ENCODE results near the gene ERCC2. TPM values are rescaled to one million over a fixed set of nuclear protein-coding genes. Genes with fewer than 3 reads are reported as not detected.
"Not testable (repeated sequence)": the region's sequence is repeated elsewhere in the genome, so short reads cannot be mapped to it uniquely, and the experiment has no call there.

Gene ERCC2
- total RNA-seq, 1 donor from 2014 or later: 67.3 TPM

DNA sequence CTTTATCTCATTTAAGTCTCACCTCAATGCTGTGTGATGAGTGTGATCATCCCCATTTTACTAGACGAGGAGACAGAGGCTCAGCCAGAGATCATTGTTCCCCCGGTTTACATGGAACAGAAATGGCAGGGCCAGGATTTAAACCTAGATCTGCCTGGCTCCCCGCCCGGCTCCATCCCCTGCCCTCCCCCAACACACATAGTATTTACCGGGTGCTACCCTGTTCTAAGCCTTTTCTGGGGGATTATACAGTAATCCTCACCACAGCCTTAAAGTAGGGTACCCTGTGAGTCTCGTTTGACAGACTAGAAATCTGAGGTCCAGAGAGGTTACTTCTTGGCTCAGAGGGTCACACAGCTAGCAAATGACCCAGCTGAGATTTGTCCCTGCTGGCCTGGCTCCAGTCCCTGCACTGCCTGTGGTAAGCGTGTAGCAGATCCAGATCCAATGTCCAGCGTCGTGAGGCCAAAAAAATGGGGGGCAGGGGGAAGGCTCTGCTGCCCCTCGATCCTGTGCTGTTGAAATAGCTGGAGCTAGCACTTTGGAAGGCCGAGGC is 33.6 kb downstream of the ERCC2 start:
- Mint-ChIP-seq H3K27ac (ENCODE audit: unreplicated experiment) (no peak overlapping the region), H3K27me3 (ENCODE audit: low read depth) (peaks cover 29% of the 10 kb centered on the region), H3K4me1 (peaks cover 8% of the 10 kb centered on the region), H3K36me3 (ENCODE audit: low read depth) (no peaks in the 10 kb centered on the region), H3K9me3 (no peaks in the 10 kb centered on the region), H3K4me3 (no peak overlapping the region)
- TF ChIP-seq, protein P1, sequence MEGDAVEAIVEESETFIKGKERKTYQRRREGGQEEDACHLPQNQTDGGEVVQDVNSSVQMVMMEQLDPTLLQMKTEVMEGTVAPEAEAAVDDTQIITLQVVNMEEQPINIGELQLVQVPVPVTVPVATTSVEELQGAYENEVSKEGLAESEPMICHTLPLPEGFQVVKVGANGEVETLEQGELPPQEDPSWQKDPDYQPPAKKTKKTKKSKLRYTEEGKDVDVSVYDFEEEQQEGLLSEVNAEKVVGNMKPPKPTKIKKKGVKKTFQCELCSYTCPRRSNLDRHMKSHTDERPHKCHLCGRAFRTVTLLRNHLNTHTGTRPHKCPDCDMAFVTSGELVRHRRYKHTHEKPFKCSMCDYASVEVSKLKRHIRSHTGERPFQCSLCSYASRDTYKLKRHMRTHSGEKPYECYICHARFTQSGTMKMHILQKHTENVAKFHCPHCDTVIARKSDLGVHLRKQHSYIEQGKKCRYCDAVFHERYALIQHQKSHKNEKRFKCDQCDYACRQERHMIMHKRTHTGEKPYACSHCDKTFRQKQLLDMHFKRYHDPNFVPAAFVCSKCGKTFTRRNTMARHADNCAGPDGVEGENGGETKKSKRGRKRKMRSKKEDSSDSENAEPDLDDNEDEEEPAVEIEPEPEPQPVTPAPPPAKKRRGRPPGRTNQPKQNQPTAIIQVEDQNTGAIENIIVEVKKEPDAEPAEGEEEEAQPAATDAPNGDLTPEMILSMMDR (conservative IDR thresholded peaks at IDR 0.05): no peak
- no peak for DNase-seq (ENCODE audit: low read depth, low spot score)

DNA sequence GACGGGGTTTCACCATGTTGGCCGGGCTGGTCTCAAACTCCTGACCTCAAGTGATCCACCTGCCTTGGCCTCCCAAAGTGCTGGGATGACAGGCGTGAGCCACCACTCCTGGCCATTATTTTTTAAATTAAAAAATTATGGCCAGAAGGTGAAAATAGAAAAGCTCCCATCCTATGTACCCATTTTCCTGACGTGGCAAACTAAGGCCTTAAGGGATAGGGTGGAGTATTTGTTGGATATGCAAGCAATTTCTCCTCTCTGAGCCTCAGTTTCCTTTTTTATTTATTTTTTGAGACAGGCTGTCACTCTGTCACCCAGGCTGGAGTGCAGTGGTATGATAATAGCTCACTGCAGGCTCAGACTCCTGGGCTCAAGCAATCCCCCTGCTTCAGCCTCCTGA is 35.5 kb downstream of the ERCC2 start:
- not testable (repeated sequence) for H3K36me3 Mint-ChIP-seq (ENCODE audit: low read depth); H3K4me1 Mint-ChIP-seq; DNase-seq (ENCODE audit: low read depth, low spot score); H3K27ac Mint-ChIP-seq (ENCODE audit: unreplicated experiment); H3K4me3 Mint-ChIP-seq; H3K9me3 Mint-ChIP-seq
- peaks cover 24% of the 10 kb centered on the region for H3K27me3 Mint-ChIP-seq (ENCODE audit: low read depth)

DNA sequence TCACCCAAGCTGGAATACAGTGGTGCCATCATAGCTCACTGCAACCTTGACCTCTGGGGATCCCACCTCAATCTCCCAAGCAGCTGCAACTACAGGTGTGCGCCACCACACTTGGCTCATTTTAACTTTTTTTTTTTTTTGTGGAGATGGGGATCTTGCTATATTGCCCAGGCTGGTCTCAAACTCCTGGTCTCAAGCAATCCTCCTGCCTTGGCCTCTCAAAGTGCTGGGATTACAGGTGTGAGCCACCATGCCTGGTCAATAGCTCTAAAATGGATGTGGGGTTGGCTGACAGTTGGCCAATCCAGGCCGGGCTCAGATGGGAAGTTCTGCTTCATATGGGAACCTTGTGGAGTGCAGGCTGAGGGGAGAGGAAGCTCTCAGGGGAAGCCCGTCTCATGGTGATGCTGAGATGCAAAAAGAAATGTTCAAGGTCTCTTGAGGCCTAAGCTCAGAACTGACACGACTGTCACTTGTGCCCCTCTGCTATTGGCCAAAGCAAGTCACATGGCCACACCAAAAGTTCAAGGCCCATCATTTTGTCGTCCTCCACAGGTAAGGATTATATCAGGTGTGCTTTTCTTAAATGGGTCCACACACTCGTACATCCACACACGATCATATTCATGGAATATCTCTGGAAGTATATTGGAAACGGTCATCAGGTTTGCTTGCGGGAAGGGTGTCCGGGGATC is 36.6 kb downstream of the ERCC2 start:
- Mint-ChIP-seq H3K27ac (ENCODE audit: unreplicated experiment) (no peak overlapping the region), H3K9me3 (no peaks in the 10 kb centered on the region), H3K4me1 (peaks cover 4% of the 10 kb centered on the region), H3K27me3 (ENCODE audit: low read depth) (peaks cover 14% of the 10 kb centered on the region), H3K4me3 (no peak overlapping the region), H3K36me3 (ENCODE audit: low read depth) (no peaks in the 10 kb centered on the region)
- DNase-seq (ENCODE audit: low read depth, low spot score): no peak
- TF ChIP-seq, protein P1 (conservative IDR thresholded peaks at IDR 0.05): no peak

DNA sequence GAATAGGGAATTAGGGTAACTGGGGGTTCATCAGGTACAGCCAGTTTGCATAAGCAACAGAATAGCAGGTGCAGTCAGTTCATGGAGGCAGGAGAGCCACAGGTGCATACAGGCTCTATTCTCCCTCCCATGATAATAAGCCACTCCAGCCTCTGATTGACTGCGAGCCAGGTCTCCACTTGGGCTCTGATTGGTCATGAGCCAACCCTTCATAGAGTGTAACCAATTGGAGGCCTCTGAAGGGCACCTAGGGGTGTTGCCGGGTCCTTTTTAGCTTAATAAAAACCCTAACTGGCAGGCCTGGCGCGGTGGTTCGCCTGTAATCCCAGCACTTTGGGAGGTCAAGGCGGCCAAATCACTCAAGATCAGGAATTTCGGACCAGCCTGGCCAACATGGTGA is 39.0 kb downstream of the ERCC2 start:
- no peak for DNase-seq (ENCODE audit: low read depth, low spot score)
- TF ChIP-seq, protein P1 (conservative IDR thresholded peaks at IDR 0.05): no peak
- H3K4me1 Mint-ChIP-seq: peaks cover 1% of the 10 kb centered on the region
- no peak overlapping the region for H3K27ac Mint-ChIP-seq (ENCODE audit: unreplicated experiment)
- no peaks in the 10 kb centered on the region for H3K36me3 Mint-ChIP-seq (ENCODE audit: low read depth)
- peaks cover 1% of the 10 kb centered on the region for H3K27me3 Mint-ChIP-seq (ENCODE audit: low read depth)
- H3K4me3 Mint-ChIP-seq: no peak overlapping the region
- H3K9me3 Mint-ChIP-seq: no peaks in the 10 kb centered on the region

DNA sequence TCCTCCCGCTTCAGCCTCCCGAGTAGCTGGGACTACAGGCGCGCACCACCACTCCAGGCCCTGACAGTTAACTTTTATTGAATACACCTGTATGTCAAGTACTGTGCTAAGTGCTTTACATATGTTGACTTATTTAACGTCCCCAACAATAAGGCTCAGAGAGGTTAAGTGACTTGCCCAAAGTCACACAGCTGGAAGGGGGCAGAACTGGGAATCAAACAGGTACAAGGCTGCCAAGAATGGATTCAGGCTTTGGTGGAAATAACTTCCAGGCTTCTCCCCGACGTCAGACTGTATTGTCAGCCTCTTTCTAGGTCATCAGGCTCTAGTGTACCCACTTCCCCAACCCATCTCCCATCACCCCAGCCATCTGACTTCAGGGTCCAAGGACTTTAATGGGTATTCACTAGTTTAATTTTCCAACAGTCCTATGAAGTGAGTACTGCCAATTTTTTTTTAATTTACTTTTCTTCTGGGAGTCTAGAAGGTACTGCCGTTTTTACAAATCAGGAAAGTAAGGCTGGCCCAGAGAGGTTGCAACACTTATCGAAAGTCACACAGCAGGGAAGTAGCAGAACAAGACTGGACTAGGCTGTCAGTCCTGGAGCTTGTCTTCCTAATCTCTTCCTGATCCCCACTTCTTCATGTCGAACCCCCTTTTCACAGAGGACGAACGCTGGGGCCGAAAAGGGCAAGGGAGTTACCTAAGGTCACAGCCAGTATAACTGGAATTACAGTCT is 42.8 kb downstream of the ERCC2 start:
- Mint-ChIP-seq H3K9me3 (no peaks in the 10 kb centered on the region), H3K36me3 (ENCODE audit: low read depth) (no peaks in the 10 kb centered on the region), H3K27ac (ENCODE audit: unreplicated experiment) (no peak overlapping the region), H3K4me1 (peaks cover 12% of the 10 kb centered on the region), H3K27me3 (ENCODE audit: low read depth) (peaks cover 19% of the 10 kb centered on the region), H3K4me3 (no peak overlapping the region)
- DNase-seq (ENCODE audit: low read depth, low spot score): no peak
- TF ChIP-seq, protein P1 (conservative IDR thresholded peaks at IDR 0.05): no peak
